Urothelium cell line (cell line): ENCODE results near the gene SMAD6.

Experiments
- DNase-seq: peaks from one replicate; pipeline ENCODE4 v3.0.0; 2011; ENCODE audit warnings: low spot score, mixed read lengths
- FAIRE-seq: peaks from 2 replicates; lab custom pipeline; 2011; peaks lifted over from hg19 to GRCh38; lab: Jason Lieb, UNC

Gene SMAD6

GRCh38 chr15:66702035-66702786 is at the start of gene SMAD6:
Gene SMAD6, plus strand, starts transcription at chr15:66702236. Its CDS starts 1,023 bp downstream, at chr15:66703259.
- DNase-seq (peak; percentile 94), FAIRE-seq (no peak)

DNA sequence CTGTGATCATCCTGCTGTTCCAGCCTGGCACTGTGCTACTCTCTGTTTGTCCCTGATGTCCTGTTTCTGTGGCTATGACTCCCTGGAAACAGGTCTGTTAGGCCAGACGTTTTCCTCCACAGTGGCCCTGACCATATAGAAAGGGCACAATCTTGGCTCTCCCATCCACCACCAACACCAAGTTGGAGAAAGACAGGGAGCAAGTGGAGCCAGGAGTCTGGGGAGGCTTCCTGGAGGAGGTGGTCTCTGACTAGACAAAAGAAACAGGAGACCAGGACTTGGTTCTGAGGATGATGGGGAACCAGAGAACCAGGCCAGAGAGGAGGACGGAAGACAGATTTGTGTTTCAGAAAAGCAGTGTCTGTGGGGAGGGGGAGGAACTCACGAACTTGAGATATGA is 49.2 kb upstream of the SMAD6 start:
- FAIRE-seq (no peak), DNase-seq (no peak)

DNA sequence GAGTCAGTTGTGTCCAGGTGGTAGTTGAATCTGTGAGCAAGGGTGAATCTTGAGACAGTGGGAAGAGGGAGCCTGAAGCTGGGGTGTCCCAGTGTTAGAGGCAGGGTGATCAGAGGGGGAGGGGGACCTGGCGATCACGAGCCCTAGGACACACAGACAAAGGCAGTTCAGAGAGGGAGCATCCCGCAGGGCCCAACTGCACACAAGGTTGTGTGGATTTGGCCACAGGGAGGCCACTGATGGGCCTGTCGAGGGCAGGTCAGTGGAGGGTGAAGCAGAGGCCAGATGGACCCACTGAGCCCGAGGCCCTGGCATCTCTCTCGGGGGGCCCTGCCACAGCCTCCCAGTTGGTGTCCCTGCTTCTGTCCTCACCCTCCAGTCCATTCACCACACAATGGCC is 48.6 kb upstream of the SMAD6 start:
- FAIRE-seq, result no peak
- no peak for DNase-seq

- no peak for FAIRE-seq
- DNase-seq, result no peak
Observed at GRCh38 chr15:66653852-66654251, 48.2 kb upstream of the SMAD6 start.

DNA sequence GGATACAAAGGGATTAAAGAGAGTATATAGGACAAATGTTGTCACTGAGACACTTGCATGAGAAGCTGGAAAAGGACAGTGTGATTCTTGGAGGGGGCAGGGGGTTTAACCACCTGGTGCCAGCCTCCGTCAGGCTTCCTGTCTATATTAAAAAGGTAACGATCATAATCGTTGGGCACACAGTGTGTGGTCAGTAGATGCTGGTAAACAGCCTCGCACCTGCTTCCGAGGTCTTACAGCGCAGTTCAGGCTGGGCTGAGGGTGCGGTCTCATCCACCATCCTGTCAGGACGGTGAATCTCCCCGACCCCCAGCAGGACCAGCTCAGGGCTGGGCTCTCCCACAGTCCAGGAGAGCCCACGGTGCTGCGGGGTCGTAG is 47.7 kb upstream of the SMAD6 start:
- DNase-seq, result no peak

GRCh38 chr15:66654739-66655375 is 47.2 kb upstream of the SMAD6 start:
- FAIRE-seq, result no peak
- no peak for DNase-seq

More for the DNA sequence above, 47.7 kb upstream of the SMAD6 start:
- no peak for FAIRE-seq

GRCh38 chr15:66655511-66655910 is 46.5 kb upstream of the SMAD6 start:
- no peak for DNase-seq
- FAIRE-seq, result no peak

DNA sequence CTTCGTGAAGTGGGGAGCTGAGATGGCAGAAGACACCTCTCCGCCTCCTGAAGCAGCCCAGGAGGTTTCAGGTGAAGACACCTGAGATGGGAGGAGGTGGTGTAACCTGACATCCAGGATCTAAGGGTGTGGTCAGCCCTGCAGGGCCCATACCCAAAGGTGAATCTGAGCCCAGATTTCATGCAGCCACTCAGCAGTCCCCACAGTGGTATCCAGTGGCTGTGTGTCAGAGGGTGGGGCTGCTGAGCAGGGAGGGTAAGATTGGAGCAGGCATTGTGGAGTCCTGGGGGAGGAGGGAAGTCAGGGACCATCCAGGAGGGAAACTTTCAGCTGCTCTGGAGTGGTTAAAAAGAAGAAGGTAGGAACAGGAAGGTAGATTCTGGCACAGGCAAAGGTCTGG is 46.0 kb upstream of the SMAD6 start:
- FAIRE-seq (no peak), DNase-seq (no peak)

DNA sequence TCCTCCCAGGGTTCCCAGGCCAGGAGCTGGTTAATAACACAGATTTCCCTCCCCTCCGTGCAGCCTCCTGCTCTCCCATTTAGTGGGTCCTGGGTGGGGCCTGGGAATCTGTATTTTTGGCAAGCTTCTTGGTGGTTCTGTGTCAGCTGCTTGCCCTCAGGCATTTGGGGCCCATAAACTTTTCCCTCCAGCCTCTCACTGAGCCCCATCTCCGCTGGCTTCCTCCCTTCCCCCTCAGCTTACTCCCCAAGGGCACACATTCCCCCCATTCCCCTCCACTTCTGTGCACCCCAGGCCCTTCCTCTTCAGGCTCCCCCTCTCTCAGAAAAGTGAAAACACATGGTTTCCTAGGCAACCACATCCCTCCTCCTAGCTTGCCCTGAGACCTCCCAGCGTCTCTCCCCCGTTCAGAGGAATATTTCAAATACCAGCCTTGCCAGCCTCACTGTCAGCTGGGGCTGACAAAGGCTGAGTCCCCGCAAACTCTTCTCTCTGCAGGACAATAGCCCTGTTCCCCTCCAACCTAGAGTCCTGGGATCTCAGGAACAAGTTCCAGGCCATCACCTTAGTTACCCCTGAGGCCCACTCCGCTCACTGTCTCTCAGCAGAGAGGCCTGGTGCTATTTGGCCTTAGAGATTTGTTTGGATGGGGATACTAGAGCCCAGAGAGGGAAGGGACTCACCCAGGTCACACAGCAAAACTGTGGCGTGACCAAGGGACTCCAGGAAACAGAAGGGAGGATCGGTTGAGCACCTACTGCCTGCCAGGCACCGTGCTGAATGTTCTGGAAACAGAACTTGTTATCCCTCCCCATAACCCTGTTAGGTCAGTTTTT is 44.6 kb upstream of the SMAD6 start:
- no peak for DNase-seq
- no peak for FAIRE-seq

- DNase-seq (no peak), FAIRE-seq (no peak)
Observed at GRCh38 chr15:66658044-66658443, 44.0 kb upstream of the SMAD6 start.

GRCh38 chr15:66658855-66659254 is 43.2 kb upstream of the SMAD6 start:
- peak; percentile 91 for FAIRE-seq
- no peak for DNase-seq

GRCh38 chr15:66659384-66659783 is 42.7 kb upstream of the SMAD6 start:
- no peak for FAIRE-seq
- DNase-seq, result no peak

DNA sequence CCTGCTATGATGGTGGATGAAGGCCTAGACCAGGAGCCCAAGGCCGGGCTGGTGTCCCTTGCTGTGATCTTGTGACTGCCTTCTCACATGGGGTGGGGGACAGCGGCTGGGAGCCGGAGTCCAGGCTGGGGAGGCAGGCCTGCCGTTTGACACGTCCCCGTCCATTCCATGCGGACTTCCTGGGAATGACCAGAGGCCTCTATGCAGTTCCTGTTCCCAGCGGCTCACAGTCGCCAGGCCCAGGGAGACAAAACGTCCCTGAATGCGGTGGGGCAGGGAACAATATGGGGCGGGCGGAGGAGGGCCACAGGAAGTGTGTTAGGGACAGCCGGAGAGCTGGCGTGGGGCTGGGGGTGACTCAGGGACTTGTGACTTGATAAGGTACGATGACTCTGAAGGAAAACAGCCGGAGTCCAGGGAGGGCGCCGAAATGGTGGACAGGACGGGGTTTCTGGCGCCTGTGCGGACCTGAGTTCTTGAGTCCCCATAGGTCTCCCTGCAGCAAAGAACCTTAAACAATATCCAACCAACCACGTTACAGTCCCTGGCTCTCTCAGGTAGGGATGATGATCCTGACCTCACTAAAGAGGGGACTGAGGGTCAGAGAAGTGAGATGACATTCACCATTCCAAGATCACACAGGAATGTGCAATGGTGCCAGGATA is 40.5 kb upstream of the SMAD6 start:
- DNase-seq, result no peak
- no peak for FAIRE-seq

GRCh38 chr15:66662522-66662921 is 39.5 kb upstream of the SMAD6 start:
- FAIRE-seq, result no peak

GRCh38 chr15:66663664-66664063 is 38.4 kb upstream of the SMAD6 start:
- no peak for FAIRE-seq

More at GRCh38 chr15:66662522-66662921, 39.5 kb upstream of the SMAD6 start:
- no peak for DNase-seq

DNA sequence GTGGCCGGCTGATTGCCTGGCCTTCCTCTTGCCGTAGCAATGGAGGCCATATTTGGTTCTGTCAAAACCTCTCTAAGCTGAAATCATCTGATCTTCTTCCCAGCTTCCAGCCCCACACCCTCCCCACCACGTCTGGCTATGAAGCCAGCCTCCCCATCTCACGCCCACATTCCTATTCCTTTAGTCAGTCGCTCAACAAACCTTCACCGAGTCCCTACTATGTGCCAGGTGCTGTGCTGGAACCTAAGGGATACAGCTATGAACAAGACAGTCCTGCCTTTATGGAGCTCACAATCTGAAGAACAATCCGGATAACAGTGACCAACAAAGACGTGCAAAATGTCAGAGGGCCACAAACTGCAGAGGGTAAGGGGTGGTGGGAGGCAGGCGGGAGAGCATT is 31.9 kb upstream of the SMAD6 start:
- no peak for DNase-seq
- peak; percentile 76 for FAIRE-seq

More at GRCh38 chr15:66663664-66664063, 38.4 kb upstream of the SMAD6 start:
- DNase-seq, result no peak

- FAIRE-seq (no peak), DNase-seq (no peak)
Observed at GRCh38 chr15:66670762-66671580, 31.1 kb upstream of the SMAD6 start.

GRCh38 chr15:66672867-66673266 is 29.2 kb upstream of the SMAD6 start:
- DNase-seq (no peak), FAIRE-seq (no peak)

- DNase-seq, result no peak
- FAIRE-seq, result no peak
Observed at GRCh38 chr15:66673410-66674322, 28.4 kb upstream of the SMAD6 start.
